Fibroblast of peridontal ligament (primary cell): ENCODE measurements around the gene ITPKB.
"Not testable (repeated sequence)": the region's sequence is repeated elsewhere in the genome, so short reads cannot be mapped to it uniquely, and the experiment has no call there.

Experiments used
- DNase-seq: peaks from one replicate; pipeline ENCODE4 v3.0.0-alpha.2; 2010; ENCODE audit errors: extremely low read depth

The ITPKB gene

GRCh38 chr1:226603022-226603857 is 135.8 kb downstream of the ITPKB start:
- DNase-seq: peak; percentile 91

GRCh38 chr1:226602186-226603021 is 136.7 kb downstream of the ITPKB start:
- DNase-seq: peak; percentile 89

- DNase-seq: no peak
Observed at GRCh38 chr1:226601456-226601855, 137.6 kb downstream of the ITPKB start.

- DNase-seq: no peak
Observed at GRCh38 chr1:226600254-226600653, 138.8 kb downstream of the ITPKB start.

- no peak for DNase-seq
Observed at GRCh38 chr1:226599636-226600238, 139.3 kb downstream of the ITPKB start.

- DNase-seq: not testable (repeated sequence)
Observed at GRCh38 chr1:226598955-226599354, 140.1 kb downstream of the ITPKB start.

- DNase-seq: no peak
Observed at GRCh38 chr1:226598455-226598849, 140.6 kb downstream of the ITPKB start.

- no peak for DNase-seq
Observed at GRCh38 chr1:226597616-226598454, 141.2 kb downstream of the ITPKB start.

- no peak for DNase-seq
Observed at GRCh38 chr1:226596531-226597165, 142.4 kb downstream of the ITPKB start.

- no peak for DNase-seq
Observed at GRCh38 chr1:226593541-226593940, 145.5 kb downstream of the ITPKB start.

- DNase-seq: no peak
Observed at GRCh38 chr1:226590614-226591013, 148.5 kb downstream of the ITPKB start.

GRCh38 chr1:226589008-226589733 is 149.9 kb downstream of the ITPKB start:
- no peak for DNase-seq

GRCh38 chr1:226588484-226588883 is 150.6 kb downstream of the ITPKB start:
- DNase-seq: no peak

GRCh38 chr1:226586650-226587422 is 152.2 kb downstream of the ITPKB start:
- no peak for DNase-seq

GRCh38 chr1:226586116-226586515 is 153.0 kb downstream of the ITPKB start:
- no peak for DNase-seq

GRCh38 chr1:226584164-226584563 is 154.9 kb downstream of the ITPKB start:
- DNase-seq: no peak

GRCh38 chr1:226582966-226583365 is 156.1 kb downstream of the ITPKB start:
- no peak for DNase-seq
